ENCODE measurements around the gene SEMA3G. TPM values are rescaled to one million over a fixed set of nuclear protein-coding genes. Genes with fewer than 3 reads are reported as not detected.

The SEMA3G gene
- total RNA-seq, 2 donors from 2014 or later: 2.4 to 2.6 TPM

GRCh38 chr3:52396907-52397591, 47.9 kb downstream of the SEMA3G start:
- DNase-seq: no peak
- intact Hi-C loops (cut with DNase I): no loop called here
- H3K4me3 ChIP-seq: no peak overlapping the region
- no peaks in the 10 kb centered on the region for H3K36me3 ChIP-seq
- H3K4me1 ChIP-seq: peaks cover 3% of the 10 kb centered on the region
- H3K9me3 ChIP-seq: no peaks in the 10 kb centered on the region
- no peak overlapping the region for H3K9ac ChIP-seq (ENCODE audit: low read depth in 2 of 2, low read length in 2 of 2)
- no peak overlapping the region for H3K27ac ChIP-seq
- H3K27me3 ChIP-seq: no peaks in the 10 kb centered on the region
- TF ChIP-seq, protein P1, sequence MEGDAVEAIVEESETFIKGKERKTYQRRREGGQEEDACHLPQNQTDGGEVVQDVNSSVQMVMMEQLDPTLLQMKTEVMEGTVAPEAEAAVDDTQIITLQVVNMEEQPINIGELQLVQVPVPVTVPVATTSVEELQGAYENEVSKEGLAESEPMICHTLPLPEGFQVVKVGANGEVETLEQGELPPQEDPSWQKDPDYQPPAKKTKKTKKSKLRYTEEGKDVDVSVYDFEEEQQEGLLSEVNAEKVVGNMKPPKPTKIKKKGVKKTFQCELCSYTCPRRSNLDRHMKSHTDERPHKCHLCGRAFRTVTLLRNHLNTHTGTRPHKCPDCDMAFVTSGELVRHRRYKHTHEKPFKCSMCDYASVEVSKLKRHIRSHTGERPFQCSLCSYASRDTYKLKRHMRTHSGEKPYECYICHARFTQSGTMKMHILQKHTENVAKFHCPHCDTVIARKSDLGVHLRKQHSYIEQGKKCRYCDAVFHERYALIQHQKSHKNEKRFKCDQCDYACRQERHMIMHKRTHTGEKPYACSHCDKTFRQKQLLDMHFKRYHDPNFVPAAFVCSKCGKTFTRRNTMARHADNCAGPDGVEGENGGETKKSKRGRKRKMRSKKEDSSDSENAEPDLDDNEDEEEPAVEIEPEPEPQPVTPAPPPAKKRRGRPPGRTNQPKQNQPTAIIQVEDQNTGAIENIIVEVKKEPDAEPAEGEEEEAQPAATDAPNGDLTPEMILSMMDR (IDR thresholded peaks at IDR 0.05): no peak

GRCh38 chr3:52396011-52396906, 48.6 kb downstream of the SEMA3G start:
- H3K27ac ChIP-seq: no peak overlapping the region
- H3K27me3 ChIP-seq: no peaks in the 10 kb centered on the region
- H3K36me3 ChIP-seq: no peaks in the 10 kb centered on the region
- intact Hi-C loops (cut with DNase I): no loop called here
- peaks cover 3% of the 10 kb centered on the region for H3K4me1 ChIP-seq
- TF ChIP-seq, protein P1 (IDR thresholded peaks at IDR 0.05): no peak
- DNase-seq: no peak
- no peak overlapping the region for H3K9ac ChIP-seq (ENCODE audit: low read depth in 2 of 2, low read length in 2 of 2)
- H3K4me3 ChIP-seq: no peak overlapping the region
- H3K9me3 ChIP-seq: no peaks in the 10 kb centered on the region

DNA sequence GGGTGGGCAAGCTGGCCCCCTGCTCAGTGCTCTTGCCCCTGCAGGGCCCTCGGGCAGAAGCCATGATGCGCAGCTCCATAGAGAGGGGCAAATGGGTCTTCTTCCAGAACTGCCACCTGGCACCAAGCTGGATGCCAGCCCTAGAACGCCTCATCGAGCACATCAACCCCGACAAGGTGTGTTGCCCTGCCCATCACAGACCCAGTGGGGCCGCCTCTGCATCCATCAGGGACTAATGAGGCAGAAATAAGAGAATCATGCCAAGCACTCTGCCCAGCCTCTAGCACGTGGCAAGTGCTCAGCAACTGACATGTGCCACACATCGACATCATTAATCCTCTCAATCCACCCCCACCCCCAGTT, 49.4 kb downstream of the SEMA3G start:
- Histone ChIP-seq H3K27me3 (no peaks in the 10 kb centered on the region), H3K27ac (no peak overlapping the region), H3K36me3 (no peaks in the 10 kb centered on the region), H3K4me3 (no peak overlapping the region), H3K9me3 (no peaks in the 10 kb centered on the region), H3K9ac (ENCODE audit: low read depth in 2 of 2, low read length in 2 of 2) (no peak overlapping the region), H3K4me1 (peaks cover 3% of the 10 kb centered on the region)
- TF ChIP-seq, protein P1 (IDR thresholded peaks at IDR 0.05): no peak
- intact Hi-C loops (cut with DNase I): no loop called here
- no peak for DNase-seq

- no peaks in the 10 kb centered on the region for H3K4me1 ChIP-seq
- H3K27ac ChIP-seq: no peak overlapping the region
- H3K4me3 ChIP-seq: no peak overlapping the region
- H3K27me3 ChIP-seq: no peaks in the 10 kb centered on the region
- intact Hi-C loops (cut with DNase I): no loop called here
- no peaks in the 10 kb centered on the region for H3K36me3 ChIP-seq
- H3K9me3 ChIP-seq: no peaks in the 10 kb centered on the region
- no peak overlapping the region for H3K9ac ChIP-seq (ENCODE audit: low read depth in 2 of 2, low read length in 2 of 2)
- DNase-seq: no peak
- TF ChIP-seq, protein P1 (IDR thresholded peaks at IDR 0.05): no peak
These were observed 50.0 kb downstream of the SEMA3G start for GRCh38 chr3:52394751-52395502.

- Histone ChIP-seq H3K9ac (ENCODE audit: low read depth in 2 of 2, low read length in 2 of 2) (no peak overlapping the region), H3K27me3 (no peaks in the 10 kb centered on the region), H3K9me3 (no peaks in the 10 kb centered on the region), H3K4me3 (no peak overlapping the region), H3K27ac (no peak overlapping the region), H3K36me3 (no peaks in the 10 kb centered on the region), H3K4me1 (no peaks in the 10 kb centered on the region)
- no peak for DNase-seq
- intact Hi-C loops (cut with DNase I): no loop called here
- TF ChIP-seq, protein P1 (IDR thresholded peaks at IDR 0.05): no peak
These were observed 50.8 kb downstream of the SEMA3G start for GRCh38 chr3:52393959-52394670.
